ENCODE results near the gene LHX6. TPM values are rescaled to one million over a fixed set of nuclear protein-coding genes. Genes with fewer than 3 reads are reported as not detected.

The LHX6 gene
- total RNA-seq, 1 experiment from 2014 or later = not detected

DNA sequence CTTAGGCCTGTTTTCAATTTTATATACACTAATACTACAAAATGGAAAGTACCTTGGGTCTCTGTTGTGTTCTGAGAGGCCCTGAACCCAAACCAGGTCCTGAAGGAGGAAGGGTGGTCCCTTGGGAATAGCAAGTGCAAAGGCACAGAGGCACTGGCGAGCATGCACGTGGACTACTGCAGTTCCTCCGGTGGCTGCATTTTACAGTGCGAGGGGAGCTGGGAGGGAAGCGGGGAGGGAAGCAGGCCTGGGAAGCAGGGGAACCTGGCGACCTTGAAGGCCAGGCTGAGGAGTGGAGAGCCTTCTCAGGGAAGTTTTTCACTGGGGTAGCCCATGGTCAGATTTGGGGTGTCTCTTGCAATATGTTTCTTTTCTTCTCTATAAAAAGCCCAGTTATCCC is 35.1 kb downstream of the LHX6 start:
- no peaks in the 10 kb centered on the region for H3K36me3 ChIP-seq (ENCODE audit: insufficient read depth, low read length)
- H2AFZ ChIP-seq (ENCODE audit: low read length) = no peak overlapping the region
- no peaks in the 10 kb centered on the region for H3K9me3 ChIP-seq (ENCODE audit: low read length)
- H3K4me2 ChIP-seq (ENCODE audit: low read depth, low read length, poor library complexity, severe bottlenecking) = no peak overlapping the region
- H3K4me1 ChIP-seq (ENCODE audit: low read length) = no peaks in the 10 kb centered on the region
- no peaks in the 10 kb centered on the region for H3K79me2 ChIP-seq (ENCODE audit: low read length)
- no peak overlapping the region for H3K9ac ChIP-seq (ENCODE audit: low read length)
- no peak for DNase-seq
- no peaks in the 10 kb centered on the region for H3K9me2 ChIP-seq (replicated peaks; ENCODE audit: insufficient read depth, low read length)
- no peak overlapping the region for H3K4me3 ChIP-seq (ENCODE audit: low read length)
- no peaks in the 10 kb centered on the region for H4K20me1 ChIP-seq (ENCODE audit: insufficient read depth, low read depth, low read length)
- H3K27ac ChIP-seq (ENCODE audit: low read length) = no peak overlapping the region
- H3K27me3 ChIP-seq (ENCODE audit: low read length) = no peaks in the 10 kb centered on the region

DNA sequence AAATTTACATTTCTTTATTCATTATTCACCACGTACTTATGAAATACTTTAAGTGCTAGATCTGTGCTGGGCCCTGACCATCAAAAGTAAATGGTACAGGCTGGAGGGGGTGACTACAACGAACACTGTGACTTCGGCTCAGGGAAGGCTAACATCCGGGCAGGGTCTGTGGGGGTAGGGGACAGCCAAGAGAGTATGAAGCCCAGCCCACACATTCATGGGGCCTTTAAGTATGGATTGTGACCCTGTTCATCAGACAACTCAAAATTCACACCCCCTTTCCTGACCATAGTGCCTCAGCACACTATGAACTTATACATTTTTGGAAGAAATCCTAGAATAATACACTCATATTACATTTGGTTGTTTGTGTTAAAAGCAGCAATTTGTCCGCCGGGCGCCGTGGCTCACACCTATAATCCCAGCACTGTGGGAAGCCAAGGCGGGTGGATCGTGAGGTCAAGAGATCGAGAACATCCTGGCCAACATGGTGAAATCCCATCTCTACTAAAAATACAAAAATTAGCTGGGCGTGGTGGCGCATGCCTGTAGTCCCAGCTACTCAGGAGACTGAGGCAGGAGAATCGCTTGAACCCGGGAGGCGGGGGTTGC is 35.7 kb downstream of the LHX6 start:
- DNase-seq = no peak
- H4K20me1 ChIP-seq (ENCODE audit: insufficient read depth, low read depth, low read length) = no peaks in the 10 kb centered on the region
- no peaks in the 10 kb centered on the region for H3K27me3 ChIP-seq (ENCODE audit: low read length)
- no peak overlapping the region for H3K4me3 ChIP-seq (ENCODE audit: low read length)
- H3K9ac ChIP-seq (ENCODE audit: low read length) = no peak overlapping the region
- no peak overlapping the region for H2AFZ ChIP-seq (ENCODE audit: low read length)
- no peaks in the 10 kb centered on the region for H3K79me2 ChIP-seq (ENCODE audit: low read length)
- H3K9me3 ChIP-seq (ENCODE audit: low read length) = no peaks in the 10 kb centered on the region
- H3K9me2 ChIP-seq (replicated peaks; ENCODE audit: insufficient read depth, low read length) = no peaks in the 10 kb centered on the region
- no peaks in the 10 kb centered on the region for H3K36me3 ChIP-seq (ENCODE audit: insufficient read depth, low read length)
- no peaks in the 10 kb centered on the region for H3K4me1 ChIP-seq (ENCODE audit: low read length)
- H3K4me2 ChIP-seq (ENCODE audit: low read depth, low read length, poor library complexity, severe bottlenecking) = no peak overlapping the region
- no peak overlapping the region for H3K27ac ChIP-seq (ENCODE audit: low read length)

DNA sequence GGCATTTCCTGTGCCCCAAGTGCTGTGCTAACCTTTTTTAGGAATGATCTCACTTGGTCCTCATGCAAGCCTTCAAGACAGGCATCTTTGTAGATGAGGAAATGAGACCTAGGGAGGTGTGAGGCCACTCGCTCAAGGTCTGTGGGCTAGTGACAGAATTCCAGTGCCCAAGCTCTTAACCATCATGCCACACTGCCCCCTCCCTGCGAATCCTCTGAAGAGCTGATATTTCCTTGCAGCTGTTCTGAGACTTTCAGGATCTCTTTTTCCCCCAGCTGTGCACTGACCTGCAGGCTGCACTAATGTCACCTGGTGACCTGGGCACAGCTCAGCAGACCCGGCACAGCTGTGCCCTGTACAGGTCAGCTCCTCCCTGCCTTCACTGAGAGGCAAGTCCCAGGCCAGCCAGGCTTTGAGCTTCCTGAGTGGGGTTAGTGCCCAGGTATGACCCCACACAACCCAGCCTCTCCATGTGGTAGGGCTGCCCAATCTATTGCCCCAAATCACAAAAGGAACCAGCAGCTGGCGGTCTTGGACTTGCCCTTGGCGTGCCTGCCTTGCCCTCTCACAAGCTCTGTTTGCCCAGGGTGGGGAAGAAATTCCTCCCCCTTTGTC is 36.4 kb downstream of the LHX6 start:
- Histone ChIP-seq H4K20me1 (ENCODE audit: insufficient read depth, low read depth, low read length) (no peaks in the 10 kb centered on the region), H2AFZ (ENCODE audit: low read length) (no peak overlapping the region), H3K9ac (ENCODE audit: low read length) (no peak overlapping the region), H3K27ac (ENCODE audit: low read length) (no peak overlapping the region), H3K9me2 (replicated peaks; ENCODE audit: insufficient read depth, low read length) (no peaks in the 10 kb centered on the region), H3K9me3 (ENCODE audit: low read length) (no peaks in the 10 kb centered on the region), H3K4me2 (ENCODE audit: low read depth, low read length, poor library complexity, severe bottlenecking) (no peak overlapping the region), H3K27me3 (ENCODE audit: low read length) (no peaks in the 10 kb centered on the region), H3K4me3 (ENCODE audit: low read length) (no peak overlapping the region), H3K4me1 (ENCODE audit: low read length) (no peaks in the 10 kb centered on the region), H3K79me2 (ENCODE audit: low read length) (no peaks in the 10 kb centered on the region), H3K36me3 (ENCODE audit: insufficient read depth, low read length) (no peaks in the 10 kb centered on the region)
- no peak for DNase-seq

DNA sequence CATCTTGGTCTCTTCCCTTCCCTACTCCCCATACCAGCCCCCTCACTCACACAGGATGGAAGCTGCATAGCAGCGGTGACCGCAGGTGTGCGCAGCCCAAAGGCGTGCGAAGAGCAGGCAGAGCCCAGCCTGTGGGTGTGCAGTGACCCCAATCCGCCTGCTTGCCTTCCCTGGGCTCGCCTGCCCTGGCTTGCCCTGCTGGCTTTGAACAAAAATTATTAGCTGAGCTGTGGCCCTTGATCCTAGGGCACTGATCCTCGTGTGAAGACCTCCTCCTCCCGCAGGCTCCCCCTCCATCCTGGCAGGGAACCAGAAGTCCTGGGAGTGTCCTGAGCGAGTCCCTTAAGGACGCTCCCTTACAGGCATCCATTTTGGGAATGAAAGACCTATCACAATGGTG is 37.2 kb downstream of the LHX6 start:
- H3K9me3 ChIP-seq (ENCODE audit: low read length) = no peaks in the 10 kb centered on the region
- no peaks in the 10 kb centered on the region for H3K36me3 ChIP-seq (ENCODE audit: insufficient read depth, low read length)
- no peak overlapping the region for H3K4me3 ChIP-seq (ENCODE audit: low read length)
- no peak overlapping the region for H2AFZ ChIP-seq (ENCODE audit: low read length)
- H3K4me2 ChIP-seq (ENCODE audit: low read depth, low read length, poor library complexity, severe bottlenecking) = no peak overlapping the region
- no peak overlapping the region for H3K27ac ChIP-seq (ENCODE audit: low read length)
- no peaks in the 10 kb centered on the region for H3K4me1 ChIP-seq (ENCODE audit: low read length)
- H3K9ac ChIP-seq (ENCODE audit: low read length) = no peak overlapping the region
- DNase-seq = no peak
- no peaks in the 10 kb centered on the region for H3K79me2 ChIP-seq (ENCODE audit: low read length)
- H3K27me3 ChIP-seq (ENCODE audit: low read length) = no peaks in the 10 kb centered on the region
- H4K20me1 ChIP-seq (ENCODE audit: insufficient read depth, low read depth, low read length) = no peaks in the 10 kb centered on the region
- H3K9me2 ChIP-seq (replicated peaks; ENCODE audit: insufficient read depth, low read length) = no peaks in the 10 kb centered on the region

DNA sequence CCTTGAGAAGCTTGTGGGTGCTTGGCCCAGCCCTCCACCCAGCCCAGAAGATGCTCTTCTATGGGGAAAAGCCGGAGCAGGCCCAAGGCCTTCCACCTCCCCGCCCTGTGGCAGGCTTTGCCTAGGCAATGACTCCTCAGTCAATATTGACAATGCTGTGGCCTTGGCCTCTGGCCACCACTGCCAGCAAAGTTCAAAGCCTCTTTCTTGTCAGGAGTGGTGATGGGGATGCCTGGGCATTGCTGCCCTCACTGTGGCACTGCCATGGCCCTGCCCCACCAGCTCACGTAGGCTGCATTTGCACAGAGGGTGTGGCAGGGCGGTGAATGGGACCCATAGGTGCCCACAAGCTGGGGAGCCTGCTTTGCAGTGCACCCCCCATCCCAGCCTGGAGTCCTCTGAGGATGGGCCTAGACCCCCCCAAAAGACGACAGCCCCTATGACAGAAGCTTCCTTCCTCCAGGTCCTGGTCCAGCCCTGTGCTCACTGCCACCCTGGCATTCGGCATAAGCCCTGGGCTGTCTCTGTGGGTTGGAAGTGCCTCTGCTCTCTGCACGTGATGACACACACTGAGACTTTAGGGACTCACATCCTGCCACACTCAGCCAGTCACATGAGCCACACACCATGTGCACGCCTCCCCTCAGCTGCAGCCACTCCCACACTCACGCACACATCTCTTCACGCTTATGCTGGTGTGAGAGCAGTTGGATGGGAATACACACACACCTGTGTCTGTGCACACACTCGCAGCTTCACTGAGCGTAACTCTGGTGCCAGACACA is 38.0 kb downstream of the LHX6 start:
- H3K4me2 ChIP-seq (ENCODE audit: low read depth, low read length, poor library complexity, severe bottlenecking) = no peak overlapping the region
- H3K27ac ChIP-seq (ENCODE audit: low read length) = no peak overlapping the region
- no peaks in the 10 kb centered on the region for H3K9me2 ChIP-seq (replicated peaks; ENCODE audit: insufficient read depth, low read length)
- H3K4me3 ChIP-seq (ENCODE audit: low read length) = no peak overlapping the region
- no peaks in the 10 kb centered on the region for H3K27me3 ChIP-seq (ENCODE audit: low read length)
- no peak overlapping the region for H3K9ac ChIP-seq (ENCODE audit: low read length)
- H4K20me1 ChIP-seq (ENCODE audit: insufficient read depth, low read depth, low read length) = no peaks in the 10 kb centered on the region
- H3K79me2 ChIP-seq (ENCODE audit: low read length) = no peaks in the 10 kb centered on the region
- no peaks in the 10 kb centered on the region for H3K4me1 ChIP-seq (ENCODE audit: low read length)
- H3K9me3 ChIP-seq (ENCODE audit: low read length) = no peaks in the 10 kb centered on the region
- H3K36me3 ChIP-seq (ENCODE audit: insufficient read depth, low read length) = no peaks in the 10 kb centered on the region
- no peak overlapping the region for H2AFZ ChIP-seq (ENCODE audit: low read length)
- DNase-seq = no peak

DNA sequence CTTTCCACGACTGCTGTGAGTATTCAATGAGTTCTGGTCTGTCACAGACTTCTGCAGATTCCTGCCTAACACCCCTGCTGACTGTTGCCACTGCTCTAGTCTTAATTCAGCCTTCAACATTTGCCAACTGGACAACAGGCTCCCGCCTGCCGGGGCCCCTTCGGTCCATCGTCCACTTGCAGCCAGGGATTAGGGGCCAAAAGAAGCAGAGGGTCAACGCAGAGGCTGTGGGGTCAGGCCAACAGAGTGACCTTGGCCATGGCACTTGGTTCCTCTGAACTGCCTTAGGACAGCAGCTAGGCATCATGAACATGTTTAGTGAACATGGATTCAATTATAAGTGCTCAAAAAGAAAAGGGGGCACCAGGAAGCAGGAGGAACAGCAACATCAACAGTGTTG is 40.4 kb downstream of the LHX6 start:
- H3K9me2 ChIP-seq (replicated peaks; ENCODE audit: insufficient read depth, low read length) = no peaks in the 10 kb centered on the region
- no peaks in the 10 kb centered on the region for H3K9me3 ChIP-seq (ENCODE audit: low read length)
- H3K27me3 ChIP-seq (ENCODE audit: low read length) = no peaks in the 10 kb centered on the region
- no peak overlapping the region for H3K27ac ChIP-seq (ENCODE audit: low read length)
- no peaks in the 10 kb centered on the region for H3K4me1 ChIP-seq (ENCODE audit: low read length)
- no peaks in the 10 kb centered on the region for H4K20me1 ChIP-seq (ENCODE audit: insufficient read depth, low read depth, low read length)
- no peak for DNase-seq
- no peak overlapping the region for H2AFZ ChIP-seq (ENCODE audit: low read length)
- no peak overlapping the region for H3K4me2 ChIP-seq (ENCODE audit: low read depth, low read length, poor library complexity, severe bottlenecking)
- H3K9ac ChIP-seq (ENCODE audit: low read length) = no peak overlapping the region
- no peaks in the 10 kb centered on the region for H3K79me2 ChIP-seq (ENCODE audit: low read length)
- no peaks in the 10 kb centered on the region for H3K36me3 ChIP-seq (ENCODE audit: insufficient read depth, low read length)
- H3K4me3 ChIP-seq (ENCODE audit: low read length) = no peak overlapping the region

DNA sequence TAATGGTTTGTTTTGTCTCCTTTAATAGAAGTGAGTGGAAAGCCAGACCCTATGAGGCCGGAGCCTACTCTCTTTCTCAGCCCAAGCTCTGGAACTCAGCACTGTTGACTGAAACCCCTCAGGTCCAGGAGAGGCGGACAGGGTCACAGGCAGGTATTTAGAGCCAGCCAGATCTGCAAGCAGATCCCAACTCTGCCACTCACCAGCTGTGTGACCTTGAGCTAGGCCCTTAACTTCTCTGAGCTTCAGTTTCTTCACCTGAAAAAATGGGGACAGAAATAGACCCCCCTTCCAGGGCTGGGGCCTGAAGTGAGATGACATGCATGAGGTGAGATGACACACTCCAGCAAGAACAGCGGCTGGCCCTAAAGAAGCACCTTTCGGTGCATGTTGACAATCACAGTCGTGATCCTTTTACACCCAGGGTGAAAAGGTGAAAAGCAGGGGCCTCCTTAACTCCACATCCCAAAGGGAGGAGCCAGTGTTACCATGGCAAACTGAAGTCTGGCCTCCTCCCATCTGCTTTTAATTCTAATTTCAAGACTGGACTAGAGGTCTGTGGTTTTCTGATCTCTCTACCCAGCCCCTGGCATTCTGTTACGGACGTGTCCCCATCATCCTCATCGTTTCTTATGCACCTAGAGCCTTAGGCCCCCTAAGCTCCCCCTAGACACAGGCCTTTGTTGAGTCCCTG is 41.8 kb downstream of the LHX6 start:
- Histone ChIP-seq H3K9ac (ENCODE audit: low read length) (no peak overlapping the region), H3K27ac (ENCODE audit: low read length) (no peak overlapping the region), H2AFZ (ENCODE audit: low read length) (no peak overlapping the region), H3K4me1 (ENCODE audit: low read length) (no peaks in the 10 kb centered on the region), H4K20me1 (ENCODE audit: insufficient read depth, low read depth, low read length) (no peaks in the 10 kb centered on the region), H3K4me2 (ENCODE audit: low read depth, low read length, poor library complexity, severe bottlenecking) (no peak overlapping the region), H3K9me2 (replicated peaks; ENCODE audit: insufficient read depth, low read length) (no peaks in the 10 kb centered on the region), H3K4me3 (ENCODE audit: low read length) (no peak overlapping the region), H3K27me3 (ENCODE audit: low read length) (no peaks in the 10 kb centered on the region), H3K79me2 (ENCODE audit: low read length) (no peaks in the 10 kb centered on the region), H3K9me3 (ENCODE audit: low read length) (no peaks in the 10 kb centered on the region), H3K36me3 (ENCODE audit: insufficient read depth, low read length) (no peaks in the 10 kb centered on the region)
- DNase-seq = no peak

DNA sequence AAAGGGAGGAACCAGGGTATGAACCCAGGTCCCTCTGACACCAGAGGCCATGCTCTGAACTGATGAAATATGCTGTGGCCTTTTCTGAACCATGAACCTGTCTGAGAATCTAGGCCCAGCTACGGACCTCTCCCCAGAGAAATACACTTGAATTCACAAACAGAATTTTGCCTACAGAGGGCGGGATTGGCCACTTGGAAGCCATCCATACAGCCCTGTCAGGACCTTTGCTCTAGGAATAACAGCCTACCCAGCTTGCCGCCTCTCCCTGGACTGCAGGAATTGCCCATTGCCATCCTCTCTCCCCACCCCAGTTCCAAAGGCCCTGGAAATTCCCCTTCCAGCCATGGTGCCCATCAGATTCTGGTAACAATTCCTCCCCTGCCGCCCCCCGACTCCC is 42.5 kb downstream of the LHX6 start:
- no peaks in the 10 kb centered on the region for H3K9me2 ChIP-seq (replicated peaks; ENCODE audit: insufficient read depth, low read length)
- no peaks in the 10 kb centered on the region for H3K4me1 ChIP-seq (ENCODE audit: low read length)
- DNase-seq = no peak
- H3K36me3 ChIP-seq (ENCODE audit: insufficient read depth, low read length) = no peaks in the 10 kb centered on the region
- no peaks in the 10 kb centered on the region for H3K27me3 ChIP-seq (ENCODE audit: low read length)
- no peak overlapping the region for H3K4me3 ChIP-seq (ENCODE audit: low read length)
- H3K27ac ChIP-seq (ENCODE audit: low read length) = no peak overlapping the region
- no peaks in the 10 kb centered on the region for H3K9me3 ChIP-seq (ENCODE audit: low read length)
- H3K4me2 ChIP-seq (ENCODE audit: low read depth, low read length, poor library complexity, severe bottlenecking) = no peak overlapping the region
- no peak overlapping the region for H2AFZ ChIP-seq (ENCODE audit: low read length)
- no peaks in the 10 kb centered on the region for H4K20me1 ChIP-seq (ENCODE audit: insufficient read depth, low read depth, low read length)
- H3K9ac ChIP-seq (ENCODE audit: low read length) = no peak overlapping the region
- no peaks in the 10 kb centered on the region for H3K79me2 ChIP-seq (ENCODE audit: low read length)

Data from Karpas-422 (cell line).